Prostate gland (tissue), 2 donors: ENCODE data around the gene GTPBP10. TPM values are rescaled to one million over a fixed set of nuclear protein-coding genes. Genes with fewer than 3 reads are reported as not detected.

Source experiments
- DNase-seq: peaks from one replicate; pipeline ENCODE4 v3.0.0-alpha.2; 2019; ENCODE audit warnings: low spot score
- H3K27ac ChIP-seq, 2 donors: fragments of 200-600 bp; sonication (generic); 2 replicates each; pipeline ENCODE4 v1.5.1; 2017 to 2019
- H3K27me3 ChIP-seq: fragments of 200-600 bp; sonication (generic); replicated peaks from 2 replicates; pipeline ENCODE4 v1.5.1; 2019; ENCODE audit not compliant: insufficient read depth
- H3K36me3 ChIP-seq, 2 donors: fragments of 200-600 bp; sonication (generic); 1 replicate in 1 of 2; 2 replicates in 1 of 2; pipeline versions ENCODE4 v1.5.1 to v1.8.1; 2017 to 2019
- H3K4me1 ChIP-seq: fragments of 200-600 bp; sonication (generic); replicated peaks from 2 replicates; pipeline ENCODE4 v1.5.1; 2019
- H3K4me3 ChIP-seq, 2 donors: fragments of 200-600 bp; sonication (generic); 2 replicates each; pipeline ENCODE4 v1.5.1; 2017 to 2019
- H3K9me3 ChIP-seq: fragments of 200-600 bp; sonication (generic); 2 replicates; pipeline ENCODE4 v1.5.1; 2017
- CTCF ChIP-seq, 4 experiments: fragments of 200-600 bp in 2 of 4; fragments of 450-650 bp in 2 of 4; sonication (generic) in 2 of 4; IDR thresholded peaks; 1 replicate in 3 of 4; 2 replicates in 1 of 4; pipeline ENCODE4 v1.5.1; 2016 to 2019; ENCODE audit warnings: antibody characterized with exemption in 4 of 4, mild to moderate bottlenecking in 2 of 4, moderate library complexity in 2 of 4
- POLR2A ChIP-seq: fragments of 450-650 bp; IDR thresholded peaks from one replicate; pipeline ENCODE4 v1.6.1; 2016; ENCODE audit warnings: antibody characterized with exemption, mild to moderate bottlenecking
- POLR2AphosphoS5 ChIP-seq: sonication (generic); formaldehyde crosslinking; IDR thresholded peaks from one replicate; pipeline ENCODE4 v1.6.1; 2017; ENCODE audit warnings: antibody characterized with exemption
- WGBS: methylation state at CpG from one replicate; pipeline ENCODE4 v1.1.5; 2018; 5-methylcytosine and 5-hydroxymethylcytosine counted together
- intact Hi-C: fragments of 100-400 bp; cut with DNase I; formaldehyde crosslinking; loops from one replicate; pipeline ENCODE4 v1.14.2; 2022
- total RNA-seq, 2 donors: library from RNA; depleted of rRNA; stranded (reverse); fragments of >200 nt; gene quantifications; one replicate each; pipeline ENCODE4 v1.1.0, GENCODE V29; 2016

GTPBP10 gene
- total RNA-seq, 2 donors from 2014 or later, result 16.2 to 20.4 TPM

GRCh38 chr7:90390926-90391325 lies 44.4 kb downstream of the GTPBP10 start:
- H3K36me3 ChIP-seq, result no peaks in the 10 kb centered on the region
- H3K4me3 ChIP-seq, result no peak overlapping the region
- no peak for DNase-seq
- TF ChIP-seq POLR2AphosphoS5 (no peak), CTCF (IDR thresholded peaks at IDR 0.05) (no peak), POLR2A (no peak)
- H3K27me3 ChIP-seq, result no peaks in the 10 kb centered on the region
- H3K4me1 ChIP-seq, result no peaks in the 10 kb centered on the region
- H3K27ac ChIP-seq, result no peak overlapping the region
- no peaks in the 10 kb centered on the region for H3K9me3 ChIP-seq
- intact Hi-C loops, result no loop called here

GRCh38 chr7:90391488-90391887 lies 45.0 kb downstream of the GTPBP10 start:
- Histone ChIP-seq H3K36me3 (no peaks in the 10 kb centered on the region), H3K4me3 (no peak overlapping the region), H3K9me3 (no peaks in the 10 kb centered on the region), H3K27me3 (no peaks in the 10 kb centered on the region), H3K27ac (no peak overlapping the region), H3K4me1 (no peaks in the 10 kb centered on the region)
- WGBS, result 85% methylated on average over 5 of the region's 5 CpGs
- intact Hi-C loops, result no loop called here
- DNase-seq, result no peak
- no peak for TF ChIP-seq POLR2A
- TF ChIP-seq CTCF (IDR thresholded peaks at IDR 0.05), result no peak
- TF ChIP-seq POLR2AphosphoS5, result no peak

- no peak overlapping the region for H3K27ac ChIP-seq
- no peak for TF ChIP-seq POLR2AphosphoS5
- no peak for TF ChIP-seq POLR2A
- no peak for TF ChIP-seq CTCF (IDR thresholded peaks at IDR 0.05)
- H3K27me3 ChIP-seq, result no peaks in the 10 kb centered on the region
- H3K4me1 ChIP-seq, result no peaks in the 10 kb centered on the region
- intact Hi-C loops, result no loop called here
- WGBS, result 92% methylated on average over 4 of the region's 4 CpGs
- DNase-seq, result no peak
- H3K36me3 ChIP-seq, result no peaks in the 10 kb centered on the region
- H3K9me3 ChIP-seq, result no peaks in the 10 kb centered on the region
- H3K4me3 ChIP-seq, result no peak overlapping the region
These were observed 49.9 kb downstream of the GTPBP10 start for GRCh38 chr7:90396420-90396819.

GRCh38 chr7:90401989-90402388 lies 55.5 kb downstream of the GTPBP10 start:
- no peak for TF ChIP-seq POLR2AphosphoS5
- TF ChIP-seq POLR2A, result no peak
- TF ChIP-seq CTCF (IDR thresholded peaks at IDR 0.05), result no peak
- H3K4me3 ChIP-seq, result no peak overlapping the region
- intact Hi-C loops, result loop anchor here (5.0 to 10.0 kb wide), 2 partner anchors 55 to 187 kb away; partner anchors contain the start of genes GTPBP10 and STEAP2
- H3K36me3 ChIP-seq, result no peaks in the 10 kb centered on the region
- no peaks in the 10 kb centered on the region for H3K4me1 ChIP-seq
- H3K27me3 ChIP-seq, result no peaks in the 10 kb centered on the region
- DNase-seq, result no peak
- WGBS, result 35% methylated on average over 4 of the region's 4 CpGs
- no peak overlapping the region for H3K27ac ChIP-seq
- no peaks in the 10 kb centered on the region for H3K9me3 ChIP-seq

- Histone ChIP-seq H3K36me3 (no peaks in the 10 kb centered on the region), H3K9me3 (no peaks in the 10 kb centered on the region), H3K27ac (peak overlapping the region; percentile 93 to 96), H3K4me3 (peak overlapping the region; percentile 56 to 60), H3K27me3 (no peaks in the 10 kb centered on the region), H3K4me1 (no peaks in the 10 kb centered on the region)
- 19% methylated on average over 1 of the region's 1 CpG for WGBS
- TF ChIP-seq POLR2A, result no peak
- TF ChIP-seq CTCF (IDR thresholded peaks at IDR 0.05), result no peak
- TF ChIP-seq POLR2AphosphoS5, result no peak
- no peak for DNase-seq
- intact Hi-C loops, result loop anchor here (5.0 to 10.0 kb wide), 2 partner anchors 55 to 188 kb away; partner anchors contain the start of genes GTPBP10 and STEAP2
These were observed 56.3 kb downstream of the GTPBP10 start for GRCh38 chr7:90402785-90403173.
